Activated CD8-positive, alpha-beta memory T cell treated with anti-CD3 and anti-CD28 coated beads, Interleukin-2, amount 50 U/mL, for 24 hours (primary cell): Measurements from ENCODE around the gene RASA1.
"Not testable (repeated sequence)": the region's sequence is repeated elsewhere in the genome, so short reads cannot be mapped to it uniquely, and the experiment has no call there.

Source experiments
- DNase-seq: peaks from one replicate; pipeline ENCODE4 v3.0.0-alpha.2; 2020; ENCODE audit errors: extremely low read depth

RASA1 gene

DNA sequence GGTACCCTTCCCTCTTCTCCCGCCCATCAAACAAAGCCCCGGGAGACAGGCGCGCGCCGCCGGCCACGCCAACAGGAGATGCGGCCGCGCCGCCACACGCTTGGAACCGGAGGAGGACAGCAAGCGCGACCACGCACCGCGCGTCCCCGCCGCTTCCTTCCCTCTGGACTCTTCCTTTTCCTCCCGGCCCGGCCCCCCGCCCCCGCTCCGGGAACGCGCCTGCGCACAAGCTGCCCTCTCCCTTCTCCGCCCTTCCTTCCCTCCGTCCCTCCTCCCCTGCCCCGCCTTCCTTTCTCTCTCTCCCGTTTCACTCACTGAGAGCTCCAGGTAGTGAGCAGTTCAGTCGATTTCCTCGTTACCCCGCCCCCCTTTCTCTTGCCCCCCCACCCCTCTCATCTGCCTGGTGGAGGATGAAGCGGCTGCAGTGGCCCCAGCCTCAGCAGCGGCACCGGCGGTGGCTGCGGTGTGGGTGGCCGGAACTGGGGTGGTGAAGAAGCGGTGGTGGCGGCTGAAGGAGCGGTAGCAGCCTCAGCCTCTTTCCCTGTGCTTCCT is at the start of gene RASA1:
Gene RASA1, plus strand, starts transcription at position 310 of the 552 bp plus-strand sequence. CDS start 569 bp downstream, outside the sequence.
- peak; percentile 72 for DNase-seq

DNA sequence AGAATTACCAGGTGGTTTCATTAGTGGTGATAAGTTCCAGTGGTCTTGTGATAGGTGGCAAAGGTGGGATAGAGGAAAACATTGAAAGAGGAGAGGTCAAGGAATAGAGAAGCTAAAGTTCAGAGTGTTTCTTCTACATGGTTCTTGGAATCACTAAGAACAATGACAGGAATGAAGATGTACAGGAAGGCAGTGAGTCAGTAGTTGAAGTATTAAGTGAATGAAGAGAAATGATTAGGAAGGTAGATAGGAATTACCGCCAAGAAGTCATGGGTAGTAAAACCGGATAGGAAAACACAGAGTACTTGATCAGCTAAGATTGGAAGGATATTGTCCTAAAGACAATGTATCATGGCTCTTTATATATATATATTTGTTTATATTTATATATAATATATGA is 37.9 kb upstream of the RASA1 start:
- no peak for DNase-seq

DNA sequence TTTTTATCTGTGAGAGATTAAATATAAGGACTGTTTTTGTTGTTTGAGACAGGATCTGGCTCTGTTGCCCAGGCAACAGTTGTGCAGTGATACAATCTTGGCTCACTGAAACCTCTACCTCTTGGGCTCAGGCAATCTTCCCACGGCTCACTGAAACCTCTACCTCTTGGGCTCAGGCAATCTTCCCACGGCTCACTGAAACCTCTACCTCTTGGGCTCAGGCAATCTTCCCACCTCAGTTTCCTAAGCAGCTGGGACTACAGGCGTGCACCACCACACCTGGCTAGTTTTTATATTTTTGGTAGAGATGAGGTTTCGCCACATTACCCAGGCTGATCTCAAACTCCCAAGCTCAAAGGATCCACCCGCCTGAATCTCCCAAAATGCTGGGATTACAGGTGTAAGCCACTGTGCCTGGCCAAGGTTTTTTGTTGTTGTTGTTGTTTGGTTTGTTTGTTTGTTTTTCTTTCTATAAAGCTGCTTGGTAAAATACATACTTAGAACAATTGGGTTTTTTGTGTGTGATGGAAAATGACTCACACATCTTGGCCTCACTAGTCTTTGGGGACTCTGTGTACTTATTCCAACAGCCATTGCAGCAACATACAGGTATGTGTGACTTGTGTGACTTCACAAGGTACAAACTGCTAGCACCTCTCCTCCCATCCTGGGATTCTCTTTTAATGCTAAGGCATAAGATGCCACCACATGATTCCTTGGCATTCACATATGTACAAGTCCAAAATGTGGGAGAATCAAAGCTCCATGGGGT is 36.5 kb upstream of the RASA1 start:
- no peak for DNase-seq

DNA sequence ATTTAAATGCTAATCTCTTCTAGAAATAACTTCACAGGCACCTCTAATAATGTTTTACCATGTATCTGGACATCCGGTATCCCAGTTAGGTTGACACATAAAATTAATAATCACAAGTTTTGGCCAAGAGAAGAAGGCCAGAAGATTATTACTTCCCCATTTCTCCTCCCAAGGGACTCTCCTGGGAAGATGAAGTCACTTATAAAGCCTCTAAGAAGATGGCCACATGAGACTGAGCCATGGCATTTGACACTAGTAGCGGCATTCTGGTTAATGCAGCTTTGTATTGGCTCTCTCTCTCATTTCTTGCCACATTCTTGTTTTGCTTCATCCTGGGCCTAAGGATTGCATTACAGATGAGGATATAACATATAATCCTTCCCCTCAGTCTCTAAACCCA is 34.5 kb upstream of the RASA1 start:
- no peak for DNase-seq

DNA sequence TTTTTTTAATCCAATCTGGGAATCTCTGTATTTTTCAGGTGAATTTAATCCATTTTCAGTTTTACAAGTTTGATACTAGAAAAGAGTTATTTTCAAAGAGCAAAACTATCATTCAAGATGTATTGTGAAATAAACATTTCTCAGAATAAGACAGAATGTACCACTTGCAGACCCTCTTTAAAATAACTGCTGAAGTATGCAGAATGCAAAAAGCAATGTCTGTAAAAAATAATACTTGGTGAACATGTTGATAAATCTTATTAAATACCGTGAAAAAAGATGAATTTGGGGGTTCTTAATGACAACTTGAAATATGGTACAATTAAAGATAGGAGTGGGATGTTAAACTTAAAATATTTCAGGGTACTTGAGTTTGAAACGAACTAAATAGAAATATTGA is 26.1 kb upstream of the RASA1 start:
- DNase-seq, result no peak

DNA sequence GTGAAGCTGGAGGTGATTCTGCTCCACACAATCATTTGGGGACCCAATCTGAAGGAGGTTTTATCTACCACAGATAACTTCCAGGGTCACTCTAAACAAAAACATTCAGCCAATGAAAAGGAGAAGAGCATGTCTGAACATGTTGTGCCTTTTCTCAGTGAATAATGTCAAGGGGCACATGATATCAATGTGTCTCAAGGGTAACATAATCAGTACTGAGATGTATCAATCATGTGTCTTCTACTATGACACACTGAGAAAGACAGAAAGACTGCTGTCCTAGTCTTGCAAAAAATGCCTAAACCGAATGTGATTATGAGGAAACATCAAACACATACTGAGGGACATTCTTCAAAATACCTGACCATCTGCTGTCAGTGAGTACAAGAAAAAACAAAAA is 25.4 kb upstream of the RASA1 start:
- no peak for DNase-seq

DNA sequence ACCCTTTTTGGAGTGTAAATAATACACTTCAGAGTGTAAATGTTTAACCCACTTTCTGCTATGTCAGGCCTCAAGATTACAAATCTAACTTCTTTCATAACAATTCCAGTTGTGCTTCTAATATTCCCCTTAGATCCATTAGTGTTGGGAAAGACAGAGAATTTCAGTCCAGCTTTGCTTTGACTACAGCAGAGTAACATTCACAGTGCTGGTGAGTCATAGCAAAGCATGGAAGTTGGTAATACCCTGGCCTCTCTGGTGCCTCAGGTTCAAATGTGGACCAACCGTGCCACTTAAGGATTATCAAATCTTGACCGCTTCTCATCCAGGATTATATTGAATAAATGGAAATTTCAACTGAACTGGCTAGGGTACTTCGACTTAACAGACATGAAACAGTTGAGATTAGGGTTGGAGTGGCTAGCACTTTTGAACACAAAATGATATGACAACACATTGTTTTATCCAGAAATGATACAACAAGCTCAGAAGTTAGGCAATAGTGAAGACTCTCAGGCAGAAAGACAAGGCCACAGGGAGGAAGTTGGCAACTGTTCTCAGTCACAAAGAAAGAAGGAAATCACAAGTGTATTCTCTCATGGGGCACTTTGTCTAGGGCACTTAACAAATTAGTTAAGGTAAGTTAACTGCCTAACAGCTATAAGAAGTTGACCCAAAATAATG is 24.4 kb upstream of the RASA1 start:
- DNase-seq, result no peak

DNA sequence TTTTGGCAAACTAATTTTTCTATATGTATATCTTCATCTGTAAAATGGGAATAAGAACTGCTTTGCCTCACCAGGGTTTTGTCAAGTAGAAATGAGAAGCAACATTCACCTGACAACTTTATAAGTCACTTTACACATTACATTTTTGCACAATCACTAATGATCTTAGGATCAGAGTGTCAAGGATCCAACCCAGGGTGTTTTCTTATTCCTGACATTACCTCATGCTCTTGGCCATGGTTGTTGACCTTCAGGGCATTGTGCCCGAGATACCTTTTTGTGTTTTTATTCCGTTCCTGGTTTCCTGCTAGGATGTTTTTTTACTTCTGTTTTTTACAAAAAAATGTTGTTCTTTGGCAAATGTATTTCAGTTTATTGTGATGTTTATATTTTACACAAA is 22.2 kb upstream of the RASA1 start:
- no peak for DNase-seq

DNA sequence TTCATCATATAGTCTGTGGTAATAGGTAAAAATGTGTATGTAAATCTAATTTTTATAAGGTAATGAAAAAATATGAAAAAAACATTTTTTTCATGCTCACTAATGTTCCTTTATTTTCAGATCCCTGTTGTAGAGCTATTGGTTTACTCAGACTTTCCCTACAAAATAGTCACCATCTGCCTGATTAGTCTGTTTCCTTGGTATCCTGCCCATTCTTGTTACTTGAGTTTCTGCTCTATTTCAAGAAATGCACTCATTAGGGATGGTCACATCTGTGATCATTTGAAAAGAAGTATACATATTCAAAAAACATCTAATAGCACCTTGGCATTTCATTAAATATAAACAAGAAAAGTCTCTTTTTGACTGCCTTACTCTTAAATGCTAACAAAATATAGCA is 21.6 kb upstream of the RASA1 start:
- DNase-seq, result no peak

DNA sequence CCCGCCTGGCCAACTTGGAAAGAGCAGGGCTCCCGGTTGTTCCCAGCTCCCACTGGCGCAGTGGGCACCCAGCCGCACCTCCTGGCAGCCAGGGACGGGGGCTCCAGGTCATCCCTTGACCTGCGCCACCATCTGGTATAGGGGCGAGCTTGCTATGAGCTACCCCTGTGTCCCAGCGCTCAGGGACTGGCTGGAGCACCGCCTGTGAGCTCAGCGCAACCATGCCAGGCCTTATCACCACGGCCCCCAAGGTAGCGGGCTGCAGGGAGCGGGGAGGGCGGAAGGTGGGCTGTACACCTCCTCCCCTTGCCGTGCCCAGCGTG is 15.4 kb upstream of the RASA1 start:
- DNase-seq, result no peak

DNA sequence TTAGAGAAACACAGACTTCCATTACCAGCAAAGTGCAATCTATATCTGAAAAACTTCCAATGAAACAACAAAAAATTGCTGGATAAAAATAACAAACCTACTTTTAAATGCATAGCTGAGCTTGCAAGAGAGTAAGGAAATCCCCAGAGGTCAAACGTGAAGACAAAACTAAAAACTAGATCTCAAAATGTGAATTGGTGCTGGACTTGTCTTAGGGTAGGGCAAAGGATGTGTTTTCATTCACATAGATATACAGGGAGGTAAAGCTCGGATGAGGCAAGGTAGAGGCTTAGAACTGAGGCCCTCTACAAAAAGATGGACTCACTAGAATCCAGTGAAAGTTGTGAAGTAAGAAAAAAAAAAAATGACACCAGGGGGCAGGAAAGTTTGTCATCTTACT is 13.6 kb upstream of the RASA1 start:
- no peak for DNase-seq

DNA sequence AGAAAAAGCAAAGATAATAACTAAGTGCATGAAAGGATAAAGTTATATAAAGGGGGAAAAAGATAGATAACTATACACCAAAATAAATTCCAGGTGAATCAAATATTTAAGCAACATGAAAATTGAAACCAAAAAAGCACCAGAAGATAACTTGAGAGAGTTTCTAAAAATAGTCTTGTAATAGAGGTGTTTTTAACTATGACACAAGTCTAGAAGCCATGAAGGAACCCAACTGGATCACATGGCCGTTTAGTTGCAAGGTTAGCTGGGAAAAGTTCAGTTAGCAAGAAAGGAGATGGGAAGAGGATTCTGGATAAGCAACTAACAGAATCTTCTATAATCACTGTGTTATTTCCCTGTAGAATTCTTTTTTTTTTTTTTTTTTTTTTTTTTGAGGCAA is 9.2 kb upstream of the RASA1 start:
- no peak for DNase-seq

DNA sequence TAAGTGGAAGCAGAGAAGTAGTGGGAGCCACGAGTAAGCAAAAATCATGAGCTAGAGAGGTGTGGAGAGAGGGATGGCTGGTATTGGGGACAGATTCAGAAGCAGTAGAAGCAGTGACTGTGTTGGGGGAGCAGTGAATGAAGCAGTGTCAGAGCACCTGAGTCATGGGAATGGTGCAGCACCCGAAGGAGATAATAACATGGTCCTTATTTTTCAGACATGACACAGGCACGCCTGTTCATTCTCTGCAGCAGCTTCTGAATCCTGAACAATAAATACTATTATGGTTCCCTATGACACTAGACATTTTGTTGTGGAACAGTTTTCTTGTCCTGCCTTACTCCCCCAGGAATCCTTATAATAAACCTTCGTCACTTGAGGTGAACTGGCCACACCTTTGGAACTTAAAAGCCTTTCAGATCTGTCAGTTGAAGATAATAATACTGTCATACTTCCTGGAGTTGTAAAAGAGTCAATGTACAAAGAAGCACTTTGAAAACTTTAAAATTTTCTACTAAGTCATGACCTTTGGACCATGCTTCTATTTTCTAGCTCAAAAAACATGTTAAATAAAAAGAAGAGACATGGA is 7.0 kb upstream of the RASA1 start:
- DNase-seq, result no peak

DNA sequence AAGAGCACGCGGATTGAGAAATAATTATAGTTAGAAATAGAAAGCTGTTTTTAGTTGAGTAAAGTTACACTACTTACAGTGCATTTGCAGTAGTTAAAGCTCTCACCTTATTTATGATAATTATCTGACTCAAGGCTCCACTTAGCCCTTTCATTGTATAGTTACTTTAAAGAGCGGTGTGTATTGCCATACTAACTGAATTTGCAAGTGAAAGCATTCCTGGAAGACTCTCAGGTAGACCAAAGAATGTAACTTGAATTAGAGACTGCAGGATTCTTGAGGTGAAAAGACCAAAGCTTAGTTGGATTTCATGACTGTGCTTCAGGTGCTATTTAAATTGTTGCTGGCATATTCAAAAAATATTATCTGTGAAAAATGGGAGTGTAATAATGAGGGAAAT is 4.2 kb upstream of the RASA1 start:
- DNase-seq, result no peak

DNA sequence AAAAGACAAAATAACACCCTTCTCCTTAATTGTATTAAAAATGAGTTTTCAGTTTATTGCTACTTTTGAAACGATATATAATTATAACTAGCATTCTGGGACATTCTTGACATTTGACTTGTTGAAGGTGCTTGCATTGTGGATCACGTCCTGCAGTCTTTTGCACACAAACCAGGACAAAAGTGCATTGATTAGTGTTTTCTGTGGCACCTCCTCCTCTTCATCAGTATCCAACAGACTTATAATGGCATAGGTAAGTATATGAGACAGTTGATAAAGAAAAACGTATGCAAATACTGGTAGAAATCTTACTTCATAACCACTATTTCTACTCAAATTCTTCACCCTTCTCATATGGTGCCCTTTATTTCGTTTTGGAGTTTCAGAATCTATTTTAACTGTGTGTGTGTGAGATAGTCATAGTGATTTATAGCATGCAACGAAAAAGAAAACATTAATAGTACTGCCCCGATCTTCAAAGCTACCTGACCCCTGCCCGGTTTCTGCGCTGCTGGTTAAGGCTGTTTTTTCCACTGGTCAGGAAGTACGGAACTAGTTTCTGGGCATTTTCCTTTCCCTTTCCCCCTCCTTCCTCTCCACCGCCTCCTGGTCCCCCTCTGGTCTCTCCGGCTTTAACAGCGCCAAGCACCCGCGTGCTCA is 639 bp upstream of the RASA1 start:
- no peak for DNase-seq

DNA sequence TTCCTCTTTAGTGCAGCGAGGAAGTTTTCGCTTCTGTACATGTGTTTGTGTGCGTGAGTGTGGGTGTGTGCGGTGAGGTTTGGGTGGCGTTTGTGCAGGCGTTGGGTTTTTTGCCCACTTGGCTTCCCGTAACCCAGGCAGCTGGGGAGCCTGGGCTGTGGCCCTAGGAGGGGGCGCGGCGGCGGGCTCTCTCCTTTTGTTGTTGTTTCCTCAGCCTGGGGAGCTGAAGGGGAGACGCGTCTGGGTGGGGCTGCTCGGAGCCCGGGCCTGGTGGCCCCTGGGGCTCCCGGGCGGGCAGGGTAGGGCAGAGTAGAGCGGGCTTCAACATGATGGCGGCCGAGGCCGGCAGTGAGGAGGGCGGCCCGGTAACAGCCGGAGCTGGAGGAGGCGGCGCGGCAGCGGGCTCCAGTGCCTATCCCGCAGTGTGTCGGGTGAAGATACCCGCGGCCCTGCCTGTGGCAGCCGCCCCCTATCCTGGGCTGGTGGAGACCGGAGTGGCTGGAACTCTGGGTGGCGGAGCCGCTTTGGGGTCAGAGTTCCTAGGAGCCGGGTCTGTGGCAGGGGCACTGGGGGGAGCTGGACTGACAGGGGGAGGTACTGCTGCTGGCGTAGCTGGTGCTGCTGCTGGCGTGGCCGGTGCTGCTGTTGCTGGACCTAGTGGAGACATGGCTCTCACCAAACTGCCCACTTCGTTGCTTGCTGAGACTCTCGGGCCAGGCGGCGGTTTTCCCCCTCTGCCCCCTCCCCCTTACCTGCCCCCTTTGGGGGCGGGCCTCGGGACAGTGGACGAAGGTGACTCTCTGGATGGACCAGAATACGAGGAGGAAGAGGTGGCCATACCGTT is 665 bp downstream of the RASA1 start:
- DNase-seq, result peak; percentile 49

DNA sequence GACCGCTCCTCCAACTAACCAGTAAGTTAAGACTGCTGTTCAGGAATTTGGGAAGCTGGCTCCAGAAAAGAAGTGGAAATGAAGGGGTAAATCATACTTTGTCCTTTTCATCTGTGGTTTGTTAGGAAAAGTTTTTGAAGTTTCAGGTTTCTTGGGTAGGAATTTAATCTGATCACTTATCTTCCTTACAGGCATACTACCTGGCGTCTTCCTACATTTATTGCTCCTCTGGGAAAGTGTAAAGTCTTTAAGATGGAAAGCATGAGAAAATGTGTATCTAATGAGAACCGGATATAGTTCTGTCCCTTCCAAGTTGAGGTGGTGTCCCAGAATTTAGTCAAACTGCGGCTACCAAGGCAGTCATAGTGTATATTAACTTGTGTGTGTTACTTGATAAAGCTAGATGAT is 1.3 kb downstream of the RASA1 start:
- no peak for DNase-seq

DNA sequence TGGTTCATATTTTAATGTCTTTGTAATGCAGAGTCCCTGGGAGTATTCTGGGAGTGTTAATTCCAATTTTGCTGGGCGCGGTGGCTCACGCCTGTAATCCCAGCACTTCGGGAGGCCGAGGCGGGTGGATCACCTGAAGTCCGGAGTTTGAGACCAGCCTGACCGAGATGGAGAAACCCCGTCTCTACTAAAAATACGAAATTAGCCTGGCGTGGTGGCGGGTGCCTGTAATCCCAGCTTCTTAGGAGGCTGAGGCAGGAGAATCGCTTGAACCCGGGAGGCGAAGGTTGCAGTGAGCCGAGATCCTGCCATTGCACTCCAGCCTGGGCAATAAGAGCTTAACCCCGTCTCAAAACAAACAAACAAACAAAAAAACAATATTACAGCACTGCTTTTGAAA is 3.2 kb downstream of the RASA1 start:
- DNase-seq, result not testable (repeated sequence)

DNA sequence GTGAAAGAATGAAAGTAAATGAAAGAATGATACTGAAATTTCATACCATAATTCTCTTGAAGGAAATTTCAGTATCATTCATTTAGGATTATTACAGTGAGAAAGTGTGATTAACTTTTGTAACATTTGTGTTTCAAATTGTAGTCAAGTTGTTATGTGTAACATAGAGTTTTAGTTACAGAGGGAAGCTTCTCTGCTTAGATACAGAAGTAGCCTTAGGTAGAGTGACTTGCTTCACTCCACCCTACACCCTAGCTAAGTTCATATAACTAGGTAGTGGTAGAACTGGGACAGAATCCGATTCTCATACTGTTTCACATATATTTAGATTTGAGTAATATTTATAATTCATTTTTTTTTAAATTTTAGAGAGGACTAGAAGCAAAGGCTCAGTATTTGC is 9.0 kb downstream of the RASA1 start:
- DNase-seq, result no peak

DNA sequence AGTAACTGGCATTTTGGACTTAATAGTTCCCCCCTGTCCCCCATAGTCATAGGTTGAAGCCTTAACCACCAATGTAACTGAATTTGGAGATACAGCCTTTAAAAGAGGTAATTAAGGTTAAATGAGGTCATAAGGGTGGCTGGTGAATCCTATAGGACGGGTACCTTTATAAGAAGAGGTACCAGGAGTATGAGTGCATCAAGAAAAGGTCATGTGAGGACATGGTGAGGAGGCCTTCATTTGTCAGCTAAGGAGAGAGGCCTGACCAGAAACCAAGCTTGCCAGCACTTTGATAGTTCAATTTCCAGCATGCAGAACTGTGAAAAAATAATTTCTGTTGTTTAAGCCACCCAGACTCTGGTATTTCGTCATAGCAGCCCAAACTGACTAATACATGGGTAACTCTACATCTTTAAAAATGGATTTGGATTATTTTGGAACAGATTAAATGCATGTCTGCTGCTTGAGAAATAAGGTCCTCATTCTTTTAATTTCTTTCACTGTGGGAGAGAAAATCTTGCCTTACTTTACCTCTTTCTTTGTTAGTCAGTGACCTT is 9.7 kb downstream of the RASA1 start:
- DNase-seq, result no peak

DNA sequence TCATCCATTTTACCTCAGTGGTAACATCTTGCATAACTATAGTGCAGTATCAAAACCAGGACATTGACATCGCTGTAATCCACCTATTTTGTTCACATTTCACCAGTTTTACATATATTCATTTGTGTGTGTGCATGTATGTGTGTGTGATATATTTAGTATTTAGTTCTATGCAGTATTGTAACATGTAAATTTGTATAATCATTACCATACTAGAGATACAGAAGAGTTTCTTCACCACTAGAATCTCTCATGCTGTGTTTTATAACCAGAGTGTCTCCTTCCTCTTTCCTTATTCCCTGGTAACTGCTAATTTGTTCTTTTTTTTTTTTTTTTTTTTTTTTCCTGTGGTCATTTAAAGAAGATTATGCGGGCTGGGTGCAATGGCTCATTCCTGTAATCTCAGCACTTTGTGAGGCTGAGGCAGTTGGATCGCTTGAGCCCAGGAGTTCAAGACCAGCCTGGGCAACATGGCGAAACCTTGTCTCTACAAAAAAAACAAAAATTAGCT is 11.0 kb downstream of the RASA1 start:
- no peak for DNase-seq
